Cardiac fibroblast (primary cell): Measurements from ENCODE around the gene GNG7.

ENCODE experiments used
- DNase-seq, 2 donors: peaks; one replicate each; pipeline versions ENCODE4 v3.0.0 to v3.0.0-alpha.2; 2010; ENCODE audit warnings: low read depth in 2 of 2
- H3K4me3 ChIP-seq, 2 donors: replicated peaks in 1 of 2; 1 replicate in 1 of 2; 2 replicates in 1 of 2; pipeline ENCODE4 v1.5.1; 2011; ENCODE audit warnings: low read depth in 2 of 2, low read length in 2 of 2, mild to moderate bottlenecking in 2 of 2, moderate library complexity in 1 of 2
- CTCF ChIP-seq: IDR thresholded peaks from one replicate; pipeline ENCODE4 v1.5.1; 2011; ENCODE audit warnings: low read depth, mild to moderate bottlenecking, low read length, inconsistent platforms

The GNG7 gene

GRCh38 chr19:2557093-2557440, 145.4 kb downstream of the GNG7 start:
- TF ChIP-seq CTCF, result no peak
- no peak overlapping the region for H3K4me3 ChIP-seq
- no peak for DNase-seq

GRCh38 chr19:2556221-2557092, 146.0 kb downstream of the GNG7 start:
- DNase-seq, result no peak
- no peak for TF ChIP-seq CTCF

GRCh38 chr19:2555422-2556220, 146.9 kb downstream of the GNG7 start:
- no peak overlapping the region for H3K4me3 ChIP-seq
- DNase-seq, result no peak
- no peak for TF ChIP-seq CTCF

More at GRCh38 chr19:2556221-2557092, 146.0 kb downstream of the GNG7 start:
- no peak overlapping the region for H3K4me3 ChIP-seq

- peak in 1 of 2 donors; percentile 55 for DNase-seq
- TF ChIP-seq CTCF, result no peak
- no peak overlapping the region for H3K4me3 ChIP-seq
Measured at GRCh38 chr19:2554856-2555255, 147.6 kb downstream of the GNG7 start.

- TF ChIP-seq CTCF, result no peak
- no peak overlapping the region for H3K4me3 ChIP-seq
- DNase-seq, result no peak
Measured at GRCh38 chr19:2553510-2553909, 149.0 kb downstream of the GNG7 start.

- DNase-seq, result peak in 1 of 2 donors; percentile 27
- TF ChIP-seq CTCF, result no peak
- H3K4me3 ChIP-seq, result peak overlapping the region; percentile 13 to 18
Measured at GRCh38 chr19:2552859-2553258, 149.6 kb downstream of the GNG7 start.
